ENCODE results near the gene CHST5. TPM values are rescaled to one million over a fixed set of nuclear protein-coding genes. Genes with fewer than 3 reads are reported as not detected.
A peak's percentile ranks its signal among the peaks of the same experiment; 100 is the strongest.

Gene CHST5
- total RNA-seq, 2 donors from 2014 or later = 0.56 TPM; not detected in 1

- ATAC-seq (ENCODE audit: insufficient number of reproducible peaks, low FRiP score, low read depth) (no peak), DNase-seq (ENCODE audit: low spot score) (no peak)
- H3K36me3 ChIP-seq = no peaks in the 10 kb centered on the region
- TF ChIP-seq CTCF (IDR thresholded peaks at IDR 0.05) = no peak
- no peaks in the 10 kb centered on the region for H3K9me3 ChIP-seq
- H3K4me3 ChIP-seq = no peak overlapping the region
- H3K4me1 ChIP-seq (ENCODE audit: control insufficient read depth in 1 of 2, low read depth in 2 of 2) = peaks cover 3 to 23% of the 10 kb centered on the region in 2 donors
- H3K27me3 ChIP-seq (replicated peaks; ENCODE audit: insufficient read depth) = no peaks in the 10 kb centered on the region
- H3K27ac ChIP-seq = no peak overlapping the region
These were observed 23.0 kb upstream of the CHST5 start for GRCh38 chr16:75558846-75559401.

GRCh38 chr16:75556431-75556950 is 20.6 kb upstream of the CHST5 start:
- peaks cover 3 to 28% of the 10 kb centered on the region in 2 donors for H3K4me1 ChIP-seq (ENCODE audit: control insufficient read depth in 1 of 2, low read depth in 2 of 2)
- H3K36me3 ChIP-seq = no peaks in the 10 kb centered on the region
- ATAC-seq (ENCODE audit: insufficient number of reproducible peaks, low FRiP score, low read depth) (no peak), DNase-seq (ENCODE audit: low spot score) (no peak)
- H3K4me3 ChIP-seq = peak overlapping the region; percentile 83
- no peaks in the 10 kb centered on the region for H3K9me3 ChIP-seq
- H3K27me3 ChIP-seq (replicated peaks; ENCODE audit: insufficient read depth) = no peaks in the 10 kb centered on the region
- peak overlapping the region; percentile 64 to 76 for H3K27ac ChIP-seq
- no peak for TF ChIP-seq CTCF (IDR thresholded peaks at IDR 0.05)

- no peak for TF ChIP-seq CTCF (IDR thresholded peaks at IDR 0.05)
- ATAC-seq (ENCODE audit: insufficient number of reproducible peaks, low FRiP score, low read depth) (peak; percentile 80), DNase-seq (ENCODE audit: low spot score) (peak; percentile 95)
- Histone ChIP-seq H3K4me1 (ENCODE audit: control insufficient read depth in 1 of 2, low read depth in 2 of 2) (peaks cover 3 to 28% of the 10 kb centered on the region in 2 donors), H3K27me3 (replicated peaks; ENCODE audit: insufficient read depth) (no peaks in the 10 kb centered on the region), H3K9me3 (no peaks in the 10 kb centered on the region), H3K4me3 (peak within 1 kb of the TSS; percentile 83), H3K27ac (peak within 1 kb of the TSS; percentile 76 to 77), H3K36me3 (no peaks in the 10 kb centered on the region)
These were observed 20.0 kb upstream of the CHST5 start, which contains the start of gene TMEM231 for GRCh38 chr16:75555707-75556430. TMEM231 (minus strand) TSS chr16:75556252; CDS start chr16:75556209, 43 bp downstream.

GRCh38 chr16:75555213-75555706 is 19.4 kb upstream of the CHST5 start:
- Histone ChIP-seq H3K27me3 (replicated peaks; ENCODE audit: insufficient read depth) (no peaks in the 10 kb centered on the region), H3K4me1 (ENCODE audit: control insufficient read depth in 1 of 2, low read depth in 2 of 2) (peaks cover 3 to 28% of the 10 kb centered on the region in 2 donors), H3K4me3 (peak overlapping the region; percentile 83), H3K9me3 (no peaks in the 10 kb centered on the region), H3K36me3 (no peaks in the 10 kb centered on the region), H3K27ac (peak overlapping the region; percentile 76 to 77)
- ATAC-seq (ENCODE audit: insufficient number of reproducible peaks, low FRiP score, low read depth) = peak; percentile 80
- no peak for TF ChIP-seq CTCF (IDR thresholded peaks at IDR 0.05)
- DNase-seq (ENCODE audit: low spot score) = peak; percentile 52

- ATAC-seq (ENCODE audit: insufficient number of reproducible peaks, low FRiP score, low read depth) (no peak), DNase-seq (ENCODE audit: low spot score) (no peak)
- Histone ChIP-seq H3K9me3 (no peaks in the 10 kb centered on the region), H3K4me1 (ENCODE audit: control insufficient read depth in 1 of 2, low read depth in 2 of 2) (peaks cover 3 to 28% of the 10 kb centered on the region in 2 donors), H3K4me3 (no peak overlapping the region), H3K27me3 (replicated peaks; ENCODE audit: insufficient read depth) (no peaks in the 10 kb centered on the region), H3K27ac (no peak overlapping the region), H3K36me3 (no peaks in the 10 kb centered on the region)
- no peak for TF ChIP-seq CTCF (IDR thresholded peaks at IDR 0.05)
These were observed 17.0 kb upstream of the CHST5 start for GRCh38 chr16:75552951-75553350.

All from thoracic aorta (tissue), 2 donors.